GM18861 (cell line): ENCODE measurements around the gene HSD17B10.
"Not testable (repeated sequence)": the region's sequence is repeated elsewhere in the genome, so short reads cannot be mapped to it uniquely, and the experiment has no call there.

Experiments used
- ATAC-seq: cut with Tn5 transposase; IDR thresholded peaks from one replicate; pipeline ENCODE4 v1.9.1; 2021; ENCODE audit not compliant: unreplicated experiment

The HSD17B10 gene

DNA sequence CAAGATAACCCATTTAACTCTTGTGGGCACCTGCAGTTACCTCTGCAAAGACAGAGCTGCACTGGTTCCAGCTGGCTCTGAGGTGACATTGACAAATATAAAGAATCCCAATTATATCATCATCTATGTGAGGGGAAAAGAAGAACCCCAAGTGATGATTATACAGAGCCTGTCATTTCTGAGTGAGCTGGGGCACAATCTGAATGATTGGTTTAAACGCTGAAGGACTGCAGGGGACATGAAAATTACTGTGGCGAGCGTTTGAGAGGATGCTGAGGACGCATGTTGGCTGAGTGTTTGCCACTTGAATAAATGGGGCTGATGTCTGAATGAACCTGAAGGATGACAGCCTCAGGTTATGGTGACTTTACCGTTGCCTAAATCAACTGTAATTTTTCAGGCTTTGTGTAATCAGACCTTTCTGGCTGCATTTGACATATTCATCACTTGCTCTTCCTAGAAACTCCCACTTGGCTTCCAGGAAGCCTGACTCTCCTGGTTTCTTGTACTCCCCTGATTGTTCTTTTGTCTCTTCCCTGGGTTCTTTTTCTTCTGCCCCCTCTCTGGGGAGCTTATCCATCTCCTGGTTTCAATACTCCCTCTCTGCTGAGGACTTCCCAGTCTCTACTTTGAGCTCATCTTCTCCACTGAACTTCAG is 4.1 kb upstream of the HSD17B10 start:
- no peak for ATAC-seq

DNA sequence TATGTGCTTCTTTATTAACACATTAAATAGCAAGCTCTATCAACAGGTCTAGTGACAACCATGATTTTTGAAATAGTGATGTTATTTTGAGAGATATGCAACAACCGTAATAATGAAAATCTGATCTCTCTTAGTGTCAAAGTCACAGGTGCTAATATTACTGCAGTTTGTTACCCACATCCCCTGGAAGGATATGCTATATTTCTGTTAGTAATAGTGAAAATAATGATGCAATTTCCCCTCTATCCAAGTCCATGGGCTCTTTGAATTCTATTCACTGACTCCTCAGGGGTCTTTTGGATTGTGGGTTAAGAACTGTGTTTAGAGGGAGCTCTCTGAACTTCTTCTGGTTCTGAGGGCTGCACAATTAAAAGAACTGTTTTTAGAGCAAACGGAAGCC is 3.0 kb upstream of the HSD17B10 start:
- ATAC-seq: no peak

DNA sequence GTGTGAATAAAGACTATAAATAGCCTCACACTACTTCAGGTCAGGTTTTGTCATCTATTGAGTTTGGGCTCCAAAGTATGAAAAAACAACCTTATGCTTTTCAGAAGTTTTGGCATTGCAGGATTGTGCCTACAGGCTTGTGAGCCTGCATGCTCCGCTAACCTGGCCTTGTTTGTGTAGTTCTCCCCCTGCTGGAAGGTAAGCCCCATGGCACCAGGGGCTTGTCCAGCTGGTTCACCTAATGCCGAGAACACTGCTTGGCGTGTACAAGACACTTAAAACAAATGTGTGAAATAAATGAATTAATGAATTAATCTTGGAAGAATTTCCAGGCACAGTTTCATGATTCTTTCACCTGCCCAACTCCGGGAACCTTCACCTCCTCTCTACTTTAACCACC is 1.8 kb upstream of the HSD17B10 start:
- ATAC-seq: peak; percentile 93

DNA sequence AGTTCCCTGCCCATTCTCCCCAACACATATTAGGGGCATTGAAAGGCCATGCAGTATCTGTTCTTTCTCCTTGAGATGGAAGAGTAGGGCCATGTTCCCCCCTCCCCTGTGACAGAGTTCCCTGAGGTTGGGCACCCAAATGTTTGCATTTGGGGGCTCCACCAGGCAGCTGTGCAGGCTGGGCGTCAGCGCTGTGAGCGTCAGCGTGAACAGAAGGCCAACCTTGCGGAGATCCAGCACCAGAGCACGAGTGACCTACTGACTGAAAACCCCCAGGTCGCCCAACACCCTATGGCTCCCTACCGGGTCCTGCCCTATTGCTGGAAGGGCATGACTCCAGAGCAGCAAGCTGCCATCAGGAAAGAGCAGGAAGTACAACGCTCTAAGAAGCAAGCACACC is 3.9 kb downstream of the HSD17B10 start:
- no peak for ATAC-seq

DNA sequence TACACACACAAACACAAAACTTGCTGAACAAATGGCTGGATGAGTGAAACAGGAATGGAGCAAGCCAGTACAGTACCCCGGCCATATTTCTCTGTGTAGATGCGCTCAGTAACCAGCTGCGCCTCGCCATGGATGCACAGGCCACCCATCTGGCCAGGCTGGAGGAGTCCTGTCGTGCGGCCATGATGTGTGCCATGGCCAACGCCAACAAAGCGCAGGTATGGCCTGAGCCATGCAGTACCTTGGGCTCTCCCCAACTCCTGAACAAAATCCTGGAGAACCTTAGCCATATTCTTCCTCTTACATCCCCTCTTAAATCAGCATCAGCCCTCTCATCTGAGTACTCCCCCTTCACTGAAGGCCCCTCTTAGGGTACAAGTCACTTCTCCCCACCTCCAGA is 4.4 kb downstream of the HSD17B10 start:
- ATAC-seq: no peak

DNA sequence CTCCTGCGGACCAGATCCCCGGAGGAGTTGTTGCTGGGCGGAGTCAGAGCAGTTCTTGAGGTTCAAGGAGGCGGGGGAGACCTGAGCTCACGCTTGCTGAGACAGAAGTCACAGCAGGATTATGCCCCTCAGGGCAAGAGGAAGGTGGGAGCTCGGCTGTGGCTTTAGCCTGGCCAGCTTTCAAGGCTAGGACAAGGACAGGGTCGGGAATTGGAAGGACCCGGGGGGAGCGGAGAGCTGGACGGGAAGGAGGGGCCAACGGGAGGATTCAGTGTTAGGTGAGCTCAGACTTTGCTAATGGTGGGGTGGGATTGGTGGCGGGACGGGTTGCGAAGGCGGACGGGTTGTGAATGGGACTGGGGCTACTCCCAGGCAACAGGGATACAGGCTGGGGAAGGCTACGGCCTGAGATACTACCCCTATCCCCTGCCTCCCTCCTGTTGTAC is 11.3 kb downstream of the HSD17B10 start, which contains the start of gene RIBC1:
RIBC1 (plus strand) TSS at position 13 of the 446 bp plus-strand sequence. CDS start 3,404 bp downstream, outside the sequence.
- no peak for ATAC-seq

DNA sequence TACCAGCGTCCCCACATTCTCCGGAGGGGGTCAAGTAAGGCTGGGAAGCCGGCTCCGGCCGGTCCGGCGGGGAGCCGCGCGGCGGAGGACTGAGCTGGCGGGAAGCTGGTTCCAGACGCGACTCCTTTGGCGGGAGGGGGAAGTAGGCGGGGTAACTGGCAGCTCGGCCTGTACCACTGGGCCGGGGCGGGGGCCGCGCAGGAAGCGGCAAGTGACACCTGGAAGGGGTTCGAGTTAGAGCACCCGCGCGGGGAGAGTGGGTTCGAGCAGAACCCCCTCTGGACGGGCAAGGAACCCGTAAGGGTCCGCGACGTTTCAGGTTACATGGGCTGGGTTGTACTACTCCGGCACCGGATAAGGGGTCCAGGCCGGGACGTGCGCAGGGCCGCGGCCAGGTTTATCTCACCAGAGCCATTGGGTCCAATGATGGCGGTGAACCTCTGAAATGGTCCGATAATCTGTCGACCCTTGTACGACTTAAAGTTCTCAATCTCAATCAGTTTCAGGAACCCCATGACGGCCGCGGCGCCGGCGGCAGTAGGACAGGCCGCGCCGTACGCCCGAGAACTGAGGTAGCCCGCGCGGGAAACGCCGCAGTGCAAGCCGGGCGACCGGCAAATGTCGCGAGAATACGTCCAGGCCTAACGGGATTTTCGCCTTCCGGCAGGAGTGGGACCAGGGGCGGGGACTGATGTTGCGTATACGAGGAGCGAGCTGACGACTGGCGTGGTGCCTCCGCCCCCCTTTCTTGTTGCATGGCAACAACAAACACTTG is 11.9 kb downstream of the HSD17B10 start, which contains the start of gene SMC1A:
SMC1A (minus strand) TSS at position 569 of the 775 bp plus-strand sequence; CDS start at position 515, 54 bp downstream.
- ATAC-seq: peak; percentile 95

DNA sequence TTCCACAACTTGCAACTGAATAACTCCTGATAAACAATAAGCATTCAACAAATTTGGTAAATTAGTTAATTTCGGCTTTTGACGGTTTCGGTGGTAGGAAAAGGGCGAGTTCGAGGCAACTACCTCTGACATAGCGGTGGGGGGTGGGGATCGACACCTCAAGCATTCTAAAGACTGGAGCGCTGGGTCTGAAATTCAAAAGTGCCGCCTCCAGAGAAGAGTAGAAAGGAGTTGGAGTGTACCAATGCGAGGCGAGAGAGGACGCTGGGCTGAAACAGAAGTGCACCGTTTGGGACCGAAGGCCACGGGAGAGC is 12.4 kb downstream of the HSD17B10 start:
- ATAC-seq: peak; percentile 10

DNA sequence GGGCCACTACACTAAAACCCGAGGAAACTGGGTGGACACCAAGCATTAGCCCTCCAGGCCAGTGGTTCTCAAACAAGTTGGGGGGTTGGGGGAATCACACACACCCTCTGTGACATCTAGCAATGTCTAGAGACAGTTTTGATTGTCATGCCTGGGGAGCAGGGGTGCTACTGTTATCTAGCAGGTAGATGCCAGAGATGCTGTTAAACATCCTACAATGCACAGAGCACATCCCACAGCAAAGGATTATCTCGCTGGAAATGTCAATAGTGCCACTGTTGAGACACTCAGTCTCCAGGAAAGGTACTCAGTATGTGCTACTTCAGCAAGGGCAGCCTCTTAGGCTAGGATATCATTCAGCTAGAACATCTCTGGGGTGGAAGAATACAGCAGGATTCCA is 13.0 kb downstream of the HSD17B10 start:
- ATAC-seq: no peak

DNA sequence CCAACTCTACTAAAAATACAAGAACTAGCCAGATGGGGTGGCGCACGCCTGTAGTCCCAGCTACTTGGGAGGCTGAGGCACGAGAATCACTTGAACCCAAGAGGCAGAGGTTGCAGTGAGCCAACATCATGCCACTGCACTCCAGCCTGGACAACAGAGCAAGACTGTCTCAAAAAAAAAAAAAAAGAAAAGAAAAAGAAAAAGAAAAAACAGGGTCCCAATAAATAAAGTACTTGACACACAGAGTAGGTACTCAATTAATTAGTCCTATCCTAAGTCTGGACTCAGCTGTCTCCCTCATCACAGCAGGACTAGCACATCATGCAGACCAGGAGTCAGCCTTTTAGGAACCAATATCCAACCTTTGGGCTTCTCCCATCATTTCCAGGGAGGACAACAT is 13.8 kb downstream of the HSD17B10 start:
- ATAC-seq: not testable (repeated sequence)

DNA sequence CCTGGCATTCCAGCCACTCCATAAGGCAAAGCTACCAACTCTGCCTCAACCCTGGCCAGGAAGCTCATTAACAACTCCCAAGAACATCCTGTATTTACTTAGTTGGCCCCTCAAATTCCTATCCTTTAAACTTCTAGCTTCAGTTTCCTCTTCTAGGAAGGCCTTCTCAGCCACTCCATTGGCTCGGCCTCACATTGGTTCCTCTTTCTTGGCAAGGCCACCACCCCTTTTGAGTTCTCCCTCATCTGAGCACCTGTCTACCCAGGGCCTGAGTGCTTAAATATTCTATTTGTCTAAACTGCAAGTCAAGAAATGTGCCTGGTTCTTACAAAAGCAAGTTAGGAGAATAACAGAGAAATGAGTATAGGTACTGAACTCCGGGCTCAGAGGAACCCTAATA is 21.7 kb downstream of the HSD17B10 start:
- ATAC-seq: no peak

DNA sequence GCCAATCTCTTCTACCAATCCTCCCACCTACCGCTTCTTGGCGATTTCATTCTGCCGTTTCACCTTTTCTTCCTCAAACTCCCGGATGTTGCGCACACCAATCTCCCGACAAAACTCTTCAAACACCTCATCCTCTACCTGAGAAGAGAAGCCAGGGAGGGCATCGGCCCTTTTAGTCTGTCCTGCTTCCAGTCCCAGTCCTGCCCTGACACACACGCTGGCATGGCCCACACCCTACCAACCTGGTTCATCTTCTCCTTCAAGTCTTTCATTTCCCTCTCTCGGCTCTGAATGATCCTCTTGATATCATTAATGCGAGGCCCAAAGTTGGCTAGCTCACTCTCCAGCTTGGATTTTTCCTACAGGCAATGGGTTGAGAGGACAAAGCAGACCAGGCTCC is 30.6 kb downstream of the HSD17B10 start:
- no peak for ATAC-seq

DNA sequence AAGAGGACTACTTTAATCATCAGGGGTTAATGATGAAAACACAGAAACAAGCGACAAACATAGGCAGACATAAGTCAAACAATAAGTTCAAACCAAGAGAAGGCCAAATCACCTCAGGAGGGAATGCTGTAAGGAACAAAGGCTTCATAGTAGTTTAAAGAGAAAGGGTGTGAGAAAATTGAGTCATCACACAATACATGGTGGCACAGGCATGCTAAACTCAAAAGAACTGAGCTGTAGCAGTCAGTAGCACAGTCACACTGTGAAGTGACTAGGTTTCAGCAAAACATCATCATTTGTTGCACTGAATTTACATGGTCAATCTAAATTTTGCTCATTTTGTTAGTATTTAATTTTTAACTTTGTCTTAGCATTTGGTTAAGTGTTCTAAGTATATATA is 36.0 kb downstream of the HSD17B10 start:
- no peak for ATAC-seq

DNA sequence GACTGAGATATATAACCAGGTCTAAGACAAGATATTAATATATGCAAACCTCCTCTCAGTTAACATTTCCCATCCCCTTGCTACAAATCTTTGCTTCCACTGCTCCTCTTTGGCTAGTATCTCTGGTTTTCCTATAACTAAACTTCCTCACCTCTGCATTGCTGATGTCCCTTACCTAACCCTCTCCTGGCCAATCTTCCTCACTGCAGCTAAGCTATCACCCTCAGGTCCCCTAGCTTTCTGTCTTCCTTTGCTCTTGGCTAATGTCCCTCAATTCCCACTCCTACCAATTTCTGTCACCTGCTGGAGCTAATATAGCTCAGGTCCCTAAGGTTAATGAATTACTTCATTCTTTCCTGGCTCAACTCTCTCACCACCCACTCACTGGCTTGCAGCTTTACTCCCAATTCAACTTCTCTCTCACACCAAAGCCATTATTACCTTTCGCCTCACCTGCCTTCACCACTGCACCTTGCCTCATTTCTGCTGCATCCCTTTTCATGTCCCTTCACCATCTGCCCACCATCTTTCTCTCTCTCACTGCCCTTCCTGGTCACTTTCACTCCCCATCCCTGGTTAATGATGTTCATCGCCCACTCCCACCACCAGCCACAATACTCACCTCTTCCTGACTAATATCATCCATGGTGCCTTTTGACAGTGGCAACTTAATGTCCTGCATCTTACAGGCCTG is 38.4 kb downstream of the HSD17B10 start:
- ATAC-seq: no peak

DNA sequence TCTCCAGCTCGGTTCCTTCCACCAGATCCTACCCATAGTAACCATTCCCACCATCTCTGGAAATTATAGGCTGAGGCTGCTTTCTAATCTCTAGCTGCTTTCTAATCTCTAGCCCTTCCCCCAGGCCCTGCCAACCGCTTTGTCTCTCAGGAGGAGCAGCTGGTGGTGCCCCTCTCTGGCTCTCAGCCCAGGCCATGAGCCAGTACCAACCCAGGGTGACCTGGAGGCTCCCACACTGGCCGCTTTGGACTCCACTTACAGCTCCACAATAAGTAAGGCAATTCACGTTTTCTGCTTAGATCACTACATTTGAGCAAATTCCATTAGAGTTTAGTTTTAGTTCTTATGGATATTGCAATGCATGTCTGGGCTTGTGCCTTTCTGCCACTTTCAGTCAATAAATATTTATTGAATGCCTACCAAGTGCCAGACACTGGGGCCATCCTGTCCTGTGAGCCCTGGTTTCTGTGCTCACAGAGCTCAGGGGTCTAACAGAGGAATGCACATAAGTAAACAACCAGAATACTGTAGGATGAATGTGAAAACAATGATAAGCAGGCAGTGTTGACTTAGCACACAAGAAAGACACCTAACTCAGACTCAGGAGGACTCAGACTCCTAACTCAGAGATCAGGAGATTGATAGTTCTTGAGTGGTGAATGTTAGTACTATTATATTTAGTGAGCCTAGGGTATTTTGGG is 50.6 kb downstream of the HSD17B10 start:
- ATAC-seq: no peak
